Body of pancreas (tissue), 4 donors: Measurements from ENCODE around the gene CTRB2. TPM values are rescaled to one million over a fixed set of nuclear protein-coding genes. Genes with fewer than 3 reads are reported as not detected.
A peak's percentile ranks its signal among the peaks of the same experiment; 100 is the strongest.

Source experiments
- ATAC-seq: fragments of 150-250 bp; one replicate; pipeline ENCODE4 v1.9.1; 2016
- DNase-seq, 4 donors: peaks; one replicate each; pipeline ENCODE4 v3.0.0-alpha.2; 2019
- H3K27ac ChIP-seq, 4 donors: fragments of 200-600 bp; sonication (generic); 1 replicate in 3 of 4; 2 replicates in 1 of 4; pipeline versions ENCODE4 v1.5.1 to v1.6.1; 2016 to 2019; ENCODE audit warnings: mild to moderate bottlenecking in 1 of 4, mixed read lengths in 1 of 4, moderate library complexity in 1 of 4
- H3K27me3 ChIP-seq, 2 donors: fragments of 200-600 bp; sonication (generic); one replicate each; pipeline ENCODE4 v1.6.0; 2016; ENCODE audit warnings: mild to moderate bottlenecking in 1 of 2
- H3K36me3 ChIP-seq, 2 donors: fragments of 200-600 bp; sonication (generic); replicated peaks in 1 of 2; 2 replicates each; pipeline ENCODE4 v1.5.1; 2016; ENCODE audit warnings: low read depth in 2 of 2; ENCODE audit not compliant: insufficient read depth in 1 of 2
- H3K4me1 ChIP-seq: fragments of 200-600 bp; sonication (generic); one replicate; pipeline ENCODE4 v1.6.0; 2016
- H3K4me3 ChIP-seq, 2 donors: fragments of 200-600 bp; sonication (generic); 1 replicate in 1 of 2; 2 replicates in 1 of 2; pipeline ENCODE4 v1.5.1; 2016 to 2019
- H3K9me3 ChIP-seq, 3 donors: fragments of 200-600 bp; sonication (generic); 1 replicate in 2 of 3; 2 replicates in 1 of 3; pipeline ENCODE4 v1.5.1; 2016
- CTCF ChIP-seq, 7 experiments: fragments of 450-650 bp in 4 of 7; fragments of 200-600 bp in 3 of 7; sonication (generic) in 3 of 7; IDR thresholded peaks; one replicate each; pipeline ENCODE4 v1.5.1; 2016 to 2019; ENCODE audit warnings: antibody characterized with exemption in 7 of 7
- POLR2A ChIP-seq, 3 donors: fragments of 450-650 bp; IDR thresholded peaks; one replicate each; pipeline ENCODE4 v1.6.1; 2016; ENCODE audit warnings: antibody characterized with exemption in 3 of 3, mild to moderate bottlenecking in 2 of 3
- WGBS, 2 donors: methylation state at CpG; one replicate each; pipeline ENCODE4 v1.1.5; 2017; 5-methylcytosine and 5-hydroxymethylcytosine counted together
- intact Hi-C: fragments of 100-400 bp; cut with DNase I; formaldehyde crosslinking; loops from one replicate; pipeline ENCODE4 v1.15.1; 2023
- total RNA-seq, 2 donors: library from RNA; depleted of rRNA; stranded (reverse); fragments of >200 nt; gene quantifications; one replicate each; pipeline ENCODE4 v1.1.0, GENCODE V29; 2016

Gene CTRB2
- total RNA-seq, result over 10,000 TPM; 18,538 to 32,261 TPM

- DNase-seq, result peak; percentile 94 to 96 (median 96)
- peaks cover 53% of the 10 kb centered on the region for H3K4me1 ChIP-seq
- H3K27ac ChIP-seq, result peak within 1 kb of the TSS; percentile 97 to 100 (median 98)
- peak in 4 of 7 experiments; percentile 29 to 51 (median 44) for TF ChIP-seq CTCF (IDR thresholded peaks at IDR 0.05)
- TF ChIP-seq POLR2A (IDR thresholded peaks at IDR 0.05), result peak; percentile 95 to 99 (median 99)
- H3K9me3 ChIP-seq, result no peaks in the 10 kb centered on the region
- H3K27me3 ChIP-seq, result no peaks in the 10 kb centered on the region
- no peaks in the 10 kb centered on the region for H3K36me3 ChIP-seq
- peak; percentile 74 for ATAC-seq
- 16 to 44% methylated on average over 4 to 23 of the region's 24 CpGs for WGBS, 2 donors
- intact Hi-C loops, result no loop called here
- peak within 1 kb of the TSS; percentile 70 to 83 for H3K4me3 ChIP-seq
Measured at GRCh38 chr16:75206749-75207451, at the start of gene CTRB2. TSS of gene CTRB2 (minus strand) at chr16:75207161. CDS start at chr16:75207141, 20 bp downstream.

GRCh38 chr16:75256059-75256571 is 49.2 kb upstream of the CTRB2 start:
- no peak overlapping the region for H3K4me3 ChIP-seq
- WGBS, 2 donors, result 64 to 65% methylated on average over 5 to 12 of the region's 12 CpGs
- DNase-seq (peak in 3 of 4 donors; percentile 26 to 42 (median 41)), ATAC-seq (no peak)
- peak overlapping the region in 3 of 4 donors; percentile 26 to 62 (median 53) for H3K27ac ChIP-seq
- H3K9me3 ChIP-seq, result no peaks in the 10 kb centered on the region
- no peaks in the 10 kb centered on the region for H3K27me3 ChIP-seq
- no peaks in the 10 kb centered on the region for H3K36me3 ChIP-seq
- TF ChIP-seq CTCF (IDR thresholded peaks at IDR 0.05), result no peak
- TF ChIP-seq POLR2A (IDR thresholded peaks at IDR 0.05), result no peak
- peaks cover 61% of the 10 kb centered on the region for H3K4me1 ChIP-seq
- intact Hi-C loops, result loop anchor here (10.0 kb wide), 1 partner anchor 49 kb away; no protein-coding TSS in a partner anchor

- no peaks in the 10 kb centered on the region for H3K36me3 ChIP-seq
- no peak overlapping the region for H3K4me3 ChIP-seq
- DNase-seq (peak in 2 of 4 donors; percentile 3 to 12), ATAC-seq (no peak)
- H3K4me1 ChIP-seq, result peaks cover 71% of the 10 kb centered on the region
- H3K27me3 ChIP-seq, result no peaks in the 10 kb centered on the region
- TF ChIP-seq POLR2A (IDR thresholded peaks at IDR 0.05), result no peak
- no peak for TF ChIP-seq CTCF (IDR thresholded peaks at IDR 0.05)
- H3K27ac ChIP-seq, result no peak overlapping the region
- intact Hi-C loops, result loop anchor here (10.0 kb wide), 1 partner anchor 50 kb away; no protein-coding TSS in a partner anchor
- 72 to 86% methylated on average over 4 to 5 of the region's 5 CpGs for WGBS, 2 donors
- no peaks in the 10 kb centered on the region for H3K9me3 ChIP-seq
Measured at GRCh38 chr16:75254359-75254837, 47.4 kb upstream of the CTRB2 start.

GRCh38 chr16:75252946-75253911 is 46.3 kb upstream of the CTRB2 start:
- no peak overlapping the region for H3K4me3 ChIP-seq
- intact Hi-C loops, result loop anchor here (10.0 kb wide), 1 partner anchor 52 kb away; no protein-coding TSS in a partner anchor

More at GRCh38 chr16:75252946-75253911, 46.3 kb upstream of the CTRB2 start:
- peak overlapping the region in 3 of 4 donors; percentile 44 to 99 (median 99) for H3K27ac ChIP-seq
- H3K36me3 ChIP-seq, result no peaks in the 10 kb centered on the region
- no peaks in the 10 kb centered on the region for H3K27me3 ChIP-seq
- peak in 2 of 4 donors; percentile 20 to 24 for DNase-seq
- 72 to 79% methylated on average over 9 to 15 of the region's 15 CpGs for WGBS, 2 donors
- ATAC-seq, result no peak
- H3K9me3 ChIP-seq, result no peaks in the 10 kb centered on the region
- TF ChIP-seq POLR2A (IDR thresholded peaks at IDR 0.05) (no peak), CTCF (IDR thresholded peaks at IDR 0.05) (no peak)
- peaks cover 82% of the 10 kb centered on the region for H3K4me1 ChIP-seq
